MM.1S (cell line): ENCODE results near the gene LSM5.

Source experiments
- EZH2 ChIP-seq: fragments of 300-600 bp; sonication (generic); optimal IDR thresholded peaks from 2 replicates; pipeline ENCODE3; 2017; ENCODE audit warnings: low read depth, mild to moderate bottlenecking, antibody characterized with exemption, low read length, mixed read lengths
- EZH2phosphoT487 ChIP-seq: fragments of 300-600 bp; sonication (generic); IDR thresholded peaks from 2 replicates; pipeline ENCODE4 v1.6.1; 2018; ENCODE audit warnings: antibody characterized with exemption, low read length
- TF ChIP-seq, protein P1 (sequence below): fragments of 300-600 bp; sonication (generic); IDR thresholded peaks from 2 replicates; pipeline ENCODE4 v1.5.1; 2016; ENCODE audit warnings: antibody characterized with exemption, low read length, mixed read lengths

- TF ChIP-seq, protein P1, sequence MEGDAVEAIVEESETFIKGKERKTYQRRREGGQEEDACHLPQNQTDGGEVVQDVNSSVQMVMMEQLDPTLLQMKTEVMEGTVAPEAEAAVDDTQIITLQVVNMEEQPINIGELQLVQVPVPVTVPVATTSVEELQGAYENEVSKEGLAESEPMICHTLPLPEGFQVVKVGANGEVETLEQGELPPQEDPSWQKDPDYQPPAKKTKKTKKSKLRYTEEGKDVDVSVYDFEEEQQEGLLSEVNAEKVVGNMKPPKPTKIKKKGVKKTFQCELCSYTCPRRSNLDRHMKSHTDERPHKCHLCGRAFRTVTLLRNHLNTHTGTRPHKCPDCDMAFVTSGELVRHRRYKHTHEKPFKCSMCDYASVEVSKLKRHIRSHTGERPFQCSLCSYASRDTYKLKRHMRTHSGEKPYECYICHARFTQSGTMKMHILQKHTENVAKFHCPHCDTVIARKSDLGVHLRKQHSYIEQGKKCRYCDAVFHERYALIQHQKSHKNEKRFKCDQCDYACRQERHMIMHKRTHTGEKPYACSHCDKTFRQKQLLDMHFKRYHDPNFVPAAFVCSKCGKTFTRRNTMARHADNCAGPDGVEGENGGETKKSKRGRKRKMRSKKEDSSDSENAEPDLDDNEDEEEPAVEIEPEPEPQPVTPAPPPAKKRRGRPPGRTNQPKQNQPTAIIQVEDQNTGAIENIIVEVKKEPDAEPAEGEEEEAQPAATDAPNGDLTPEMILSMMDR = no peak
- no peak for TF ChIP-seq EZH2phosphoT487
- no peak for TF ChIP-seq EZH2
These were observed 42.5 kb upstream of the LSM5 start for GRCh38 chr7:32532716-32533115.
